CD4-positive, CD25-positive, alpha-beta regulatory T cell (primary cell): ENCODE results near the gene TRMT44. TPM values are rescaled to one million over a fixed set of nuclear protein-coding genes. Genes with fewer than 3 reads are reported as not detected.
"Not testable (repeated sequence)": the region's sequence is repeated elsewhere in the genome, so short reads cannot be mapped to it uniquely, and the experiment has no call there.

Experiments
- ATAC-seq, 2 donors: fragments of 150-1000 bp; cut with Tn5 transposase; one replicate each; pipeline ENCODE4 v1.10.0; 2021; ENCODE audit warnings: low read depth in 2 of 2, moderate number of reproducible peaks in 2 of 2, moderate library complexity in 1 of 2
- DNase-seq, 3 donors: peaks; one replicate each; pipeline versions ENCODE4 v3.0.0 to v3.0.0-alpha.2; 2012 to 2022; ENCODE audit warnings: mixed read lengths in 1 of 3
- H3K27ac ChIP-seq: one replicate; pipeline ENCODE4 v1.7.0; 2013; ENCODE audit warnings: mild to moderate bottlenecking, low read length; ENCODE audit not compliant: insufficient read depth, poor library complexity, severe bottlenecking
- H3K27me3 ChIP-seq: one replicate; pipeline ENCODE4 v1.7.0; 2013; ENCODE audit warnings: low read length; ENCODE audit not compliant: control insufficient read depth, insufficient read depth
- H3K36me3 ChIP-seq: one replicate; pipeline ENCODE4 v1.7.0; 2013; ENCODE audit warnings: mild to moderate bottlenecking, low read length, moderate library complexity; ENCODE audit not compliant: control insufficient read depth, insufficient read depth
- H3K4me1 ChIP-seq: 2 replicates; pipeline ENCODE4 v1.7.0; 2013; ENCODE audit warnings: mild to moderate bottlenecking, low read length; ENCODE audit not compliant: insufficient read depth, control insufficient read depth, poor library complexity, severe bottlenecking
- H3K4me3 ChIP-seq: one replicate; pipeline ENCODE4 v1.7.0; 2013; ENCODE audit warnings: low read depth, mild to moderate bottlenecking, low read length, moderate library complexity
- H3K9me3 ChIP-seq, 2 experiments: 1 replicate in 1 of 2; 2 replicates in 1 of 2; pipeline ENCODE4 v1.7.0; 2013; ENCODE audit warnings: low read length in 2 of 2, mild to moderate bottlenecking in 1 of 2, moderate library complexity in 1 of 2; ENCODE audit not compliant: control insufficient read depth in 2 of 2
- H3K27ac Mint-ChIP-seq, 3 donors: one replicate each; pipeline ENCODE4 v1.8.0; 2020 to 2022; ENCODE audit warnings: mild to moderate bottlenecking in 3 of 3, mixed read lengths in 3 of 3, moderate library complexity in 2 of 3
- H3K27me3 Mint-ChIP-seq: one replicate; pipeline ENCODE4 v1.8.0; 2022; ENCODE audit warnings: mild to moderate bottlenecking, mixed read lengths
- H3K36me3 Mint-ChIP-seq: one replicate; pipeline ENCODE4 v1.8.0; 2020; ENCODE audit warnings: mixed read lengths
- H3K4me1 Mint-ChIP-seq, 4 donors: one replicate each; pipeline ENCODE4 v1.8.0; 2020 to 2022; ENCODE audit warnings: mixed read lengths in 4 of 4, mild to moderate bottlenecking in 1 of 4
- H3K4me3 Mint-ChIP-seq, 4 donors: one replicate each; pipeline ENCODE4 v1.8.0; 2020 to 2022; ENCODE audit warnings: mild to moderate bottlenecking in 4 of 4, mixed read lengths in 4 of 4, moderate library complexity in 3 of 4
- H3K9me3 Mint-ChIP-seq, 7 donors: one replicate each; pipeline ENCODE4 v1.8.0; 2020 to 2022; ENCODE audit warnings: mixed read lengths in 7 of 7, mild to moderate bottlenecking in 3 of 7, moderate library complexity in 2 of 7
- polyA plus RNA-seq, 4 donors: library from polyadenylated mRNA; unstranded; fragments of 300-500 nt; fragmentation: Illumina TruSeq; gene quantifications; one replicate each; pipeline ENCODE4 v1.2.3, GENCODE V29; 2021
- total RNA-seq: library from RNA; stranded (reverse); gene quantifications from one replicate; pipeline ENCODE4 v1.2.3, GENCODE V29; 2022

TRMT44 gene
- total and polyA plus RNA-seq, 5 donors from 2014 or later = 10.9 to 26.2 (median 15.4) TPM

GRCh38 chr4:8414377-8414776, 26.2 kb upstream of the TRMT44 start:
- H3K9me3 Mint-ChIP-seq = peaks cover 0 to 1% (median 0%) of the 10 kb centered on the region in 7 donors
- no peak for ATAC-seq
- peak in 1 of 3 donors; percentile 55 for DNase-seq
- no peaks in the 10 kb centered on the region for H3K27me3 ChIP-seq
- no peaks in the 10 kb centered on the region for H3K9me3 ChIP-seq
- no peak overlapping the region for H3K4me3 Mint-ChIP-seq
- H3K27ac Mint-ChIP-seq = no peak overlapping the region
- peaks cover 21% of the 10 kb centered on the region for H3K36me3 ChIP-seq
- H3K36me3 Mint-ChIP-seq = peaks cover 22% of the 10 kb centered on the region
- H3K4me3 ChIP-seq = no peak overlapping the region
- H3K27ac ChIP-seq = no peak overlapping the region
- H3K4me1 Mint-ChIP-seq = peaks cover 7 to 29% (median 10%) of the 10 kb centered on the region in 4 donors
- H3K27me3 Mint-ChIP-seq = no peaks in the 10 kb centered on the region
- no peaks in the 10 kb centered on the region for H3K4me1 ChIP-seq

DNA sequence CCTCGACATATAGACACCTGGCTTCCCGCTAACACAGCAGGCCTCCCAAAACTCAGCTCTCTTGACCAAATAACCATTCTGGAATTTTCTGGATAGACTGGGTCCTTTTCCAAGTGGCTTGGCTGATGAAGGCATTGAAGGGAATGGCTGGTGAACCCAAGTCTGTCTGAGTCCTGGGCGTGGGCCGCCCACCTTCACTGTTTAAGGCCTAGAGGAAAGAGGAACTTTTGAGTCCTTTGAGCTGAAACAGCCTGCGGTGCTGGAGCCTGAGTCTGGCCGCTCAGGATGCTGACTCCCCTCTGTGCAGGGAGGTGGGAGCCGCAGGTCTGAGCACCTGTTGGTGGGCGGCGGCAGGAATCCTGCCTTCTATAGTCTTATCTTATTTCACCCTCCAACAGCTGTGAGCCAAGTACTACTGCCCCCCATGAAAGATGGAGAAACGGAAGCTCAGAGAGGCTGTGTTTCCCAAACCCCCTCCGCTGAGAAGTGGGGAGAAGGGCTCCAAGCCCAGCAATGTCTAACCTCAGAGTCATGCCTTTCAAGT, 23.4 kb upstream of the TRMT44 start:
- Mint-ChIP-seq H3K27me3 (no peaks in the 10 kb centered on the region), H3K27ac (no peak overlapping the region), H3K9me3 (peaks cover 0 to 1% (median 0%) of the 10 kb centered on the region in 7 donors), H3K4me3 (no peak overlapping the region), H3K4me1 (peaks cover 13 to 39% (median 20%) of the 10 kb centered on the region in 4 donors), H3K36me3 (peaks cover 18% of the 10 kb centered on the region)
- peaks cover 18% of the 10 kb centered on the region for H3K36me3 ChIP-seq
- DNase-seq (no peak), ATAC-seq (no peak)
- no peaks in the 10 kb centered on the region for H3K27me3 ChIP-seq
- H3K4me1 ChIP-seq = peaks cover 3% of the 10 kb centered on the region
- no peaks in the 10 kb centered on the region for H3K9me3 ChIP-seq
- H3K4me3 ChIP-seq = no peak overlapping the region
- H3K27ac ChIP-seq = no peak overlapping the region

DNA sequence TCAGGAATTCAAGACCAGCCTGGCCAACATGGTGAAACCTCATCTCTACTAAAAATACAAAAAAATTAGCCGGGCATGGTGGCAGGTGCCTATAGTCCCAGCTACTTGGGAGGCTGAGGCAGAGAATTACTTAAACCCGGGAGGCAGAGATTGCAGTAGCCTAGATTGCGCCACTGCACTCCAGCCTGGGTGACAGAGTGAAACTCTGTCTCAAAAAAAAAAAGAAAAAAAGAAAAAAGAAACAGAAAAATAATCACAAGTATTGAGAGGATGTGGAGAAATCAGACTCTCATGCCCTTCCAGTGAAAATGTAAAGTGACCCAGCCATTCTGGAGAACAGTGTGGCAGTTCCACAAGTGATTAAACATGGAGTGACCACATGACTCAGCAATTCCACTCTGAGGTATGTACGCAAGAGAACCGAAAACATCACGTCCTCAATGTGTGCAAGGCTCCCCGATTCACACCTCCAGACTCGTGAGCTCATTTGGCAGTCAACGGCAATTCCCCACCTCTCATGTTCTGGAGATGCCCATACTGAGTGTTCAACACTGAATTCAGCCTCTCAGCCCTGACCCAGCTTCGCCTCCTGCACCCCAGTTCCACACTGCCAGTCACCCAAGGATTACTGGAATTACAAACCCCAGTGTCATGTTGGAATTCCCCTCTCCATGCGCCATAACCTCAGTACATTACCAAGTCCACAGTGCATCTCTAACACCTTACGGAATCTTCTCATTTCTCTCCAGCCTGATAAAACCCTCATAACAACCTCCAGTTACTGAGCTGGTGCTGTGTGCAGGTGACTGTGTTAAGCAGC, 21.1 kb upstream of the TRMT44 start:
- DNase-seq (peak in 1 of 3 donors; percentile 45), ATAC-seq (no peak)

GRCh38 chr4:8420151-8420550, 20.4 kb upstream of the TRMT44 start:
- H3K27me3 Mint-ChIP-seq, H3K9me3 Mint-ChIP-seq, H3K36me3 ChIP-seq, H3K27me3 ChIP-seq, DNase-seq, H3K27ac ChIP-seq, H3K4me3 Mint-ChIP-seq, H3K4me1 ChIP-seq, H3K4me3 ChIP-seq, H3K9me3 ChIP-seq, H3K36me3 Mint-ChIP-seq, ATAC-seq: not testable (repeated sequence)
- peak overlapping the region in 2 of 3 donors; percentile 42 to 80 for H3K27ac Mint-ChIP-seq
- peaks cover 12 to 34% (median 20%) of the 10 kb centered on the region in 4 donors for H3K4me1 Mint-ChIP-seq

More for the DNA sequence above, 21.1 kb upstream of the TRMT44 start:
- H3K9me3 ChIP-seq = no peaks in the 10 kb centered on the region
- no peaks in the 10 kb centered on the region for H3K27me3 ChIP-seq
- H3K4me1 ChIP-seq = peaks cover 3% of the 10 kb centered on the region
- peaks cover 9% of the 10 kb centered on the region for H3K36me3 ChIP-seq
- Mint-ChIP-seq H3K36me3 (peaks cover 13% of the 10 kb centered on the region), H3K4me1 (peaks cover 13 to 36% (median 18%) of the 10 kb centered on the region in 4 donors), H3K9me3 (peaks cover 0 to 1% (median 0%) of the 10 kb centered on the region in 7 donors), H3K27ac (peak overlapping the region; percentile 51 to 96 (median 80)), H3K4me3 (peak overlapping the region in 1 of 4 donors; percentile 44), H3K27me3 (no peaks in the 10 kb centered on the region)
- no peak overlapping the region for H3K27ac ChIP-seq
- no peak overlapping the region for H3K4me3 ChIP-seq

DNA sequence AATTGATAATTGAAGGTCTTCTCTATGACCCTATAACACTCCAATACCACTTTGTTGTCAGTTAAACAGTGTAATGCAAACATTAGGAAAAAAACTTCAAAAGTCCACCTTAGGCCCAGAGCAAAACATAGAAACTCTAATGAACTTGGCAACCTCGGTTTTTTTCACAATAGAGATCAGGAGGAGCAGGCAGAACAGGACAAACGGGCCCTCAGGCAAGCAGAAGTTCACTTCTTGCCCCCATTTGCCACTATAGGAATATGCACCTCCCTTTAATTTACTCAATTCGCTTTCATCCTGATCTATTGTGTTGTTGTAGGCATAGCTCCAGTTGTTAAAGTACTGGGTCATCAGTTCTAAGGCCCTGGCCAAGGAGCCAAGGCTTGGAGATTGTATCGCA, 18.2 kb upstream of the TRMT44 start:
- no peaks in the 10 kb centered on the region for H3K36me3 ChIP-seq
- H3K27me3 ChIP-seq = no peaks in the 10 kb centered on the region
- peaks cover 5% of the 10 kb centered on the region for H3K4me1 ChIP-seq
- Mint-ChIP-seq H3K4me1 (peaks cover 12 to 51% (median 38%) of the 10 kb centered on the region in 4 donors), H3K36me3 (peaks cover 2% of the 10 kb centered on the region), H3K27ac (no peak overlapping the region), H3K9me3 (no peaks in the 10 kb centered on the region), H3K4me3 (peak overlapping the region in 1 of 4 donors; percentile 40), H3K27me3 (no peaks in the 10 kb centered on the region)
- DNase-seq (no peak), ATAC-seq (no peak)
- no peak overlapping the region for H3K27ac ChIP-seq
- no peaks in the 10 kb centered on the region for H3K9me3 ChIP-seq
- H3K4me3 ChIP-seq = no peak overlapping the region

- Histone ChIP-seq H3K4me3 (no peak overlapping the region), H3K27me3 (no peaks in the 10 kb centered on the region), H3K9me3 (no peaks in the 10 kb centered on the region), H3K36me3 (no peaks in the 10 kb centered on the region), H3K27ac (no peak overlapping the region), H3K4me1 (peaks cover 10% of the 10 kb centered on the region)
- Mint-ChIP-seq H3K4me1 (peaks cover 12 to 51% (median 39%) of the 10 kb centered on the region in 4 donors), H3K27me3 (peaks cover 1% of the 10 kb centered on the region), H3K4me3 (no peak overlapping the region), H3K27ac (no peak overlapping the region), H3K36me3 (peaks cover 3% of the 10 kb centered on the region), H3K9me3 (no peaks in the 10 kb centered on the region)
- DNase-seq = no peak
- no peak for ATAC-seq
Observed at GRCh38 chr4:8422786-8423185, 17.8 kb upstream of the TRMT44 start.

GRCh38 chr4:8427262-8427661, 13.3 kb upstream of the TRMT44 start:
- no peaks in the 10 kb centered on the region for H3K9me3 ChIP-seq
- H3K27me3 ChIP-seq = no peaks in the 10 kb centered on the region
- no peak for DNase-seq
- Mint-ChIP-seq H3K27me3 (peaks cover 11% of the 10 kb centered on the region), H3K27ac (peak overlapping the region in 2 of 3 donors; percentile 46 to 89), H3K9me3 (peaks cover 0 to 2% (median 0%) of the 10 kb centered on the region in 7 donors), H3K36me3 (peaks cover 3% of the 10 kb centered on the region), H3K4me1 (peaks cover 5 to 47% (median 37%) of the 10 kb centered on the region in 4 donors), H3K4me3 (peak overlapping the region; percentile 93 to 98 (median 97))
- ATAC-seq = no peak
- H3K4me1 ChIP-seq = peaks cover 18% of the 10 kb centered on the region
- H3K36me3 ChIP-seq = no peaks in the 10 kb centered on the region
- no peak overlapping the region for H3K27ac ChIP-seq
- peak overlapping the region; percentile 85 for H3K4me3 ChIP-seq
